BLaER1 treated with 17β-estradiol and CSF1 and Interleukin-3, amounts not matched to agents 10 nM and 100 nM (cell line): Measurements from ENCODE around the gene ORC6.

Source experiments
- H3K27ac ChIP-seq, 11 experiments: shearing (Covaris generic); formaldehyde crosslinking; 2 replicates each; pipeline ENCODE4 v1.8.1; 2022
- H3K27me3 ChIP-seq, 11 experiments: shearing (Covaris generic); formaldehyde crosslinking; 2 replicates each; pipeline ENCODE4 v1.8.1; 2022
- H3K36me3 ChIP-seq, 11 experiments: shearing (Covaris generic); formaldehyde crosslinking; 2 replicates each; pipeline ENCODE4 v1.8.1; 2022
- H3K4me1 ChIP-seq, 10 experiments: shearing (Covaris generic); formaldehyde crosslinking; 2 replicates each; pipeline ENCODE4 v1.8.1; 2022
- H3K4me2 ChIP-seq, 11 experiments: shearing (Covaris generic); formaldehyde crosslinking; 2 replicates each; pipeline ENCODE4 v1.8.1; 2022
- H3K4me3 ChIP-seq, 10 experiments: shearing (Covaris generic); formaldehyde crosslinking; 2 replicates each; pipeline ENCODE4 v1.8.1; 2022
- H3K9ac ChIP-seq, 11 experiments: shearing (Covaris generic); formaldehyde crosslinking; 2 replicates each; pipeline ENCODE4 v1.8.1; 2022
- H3K9me3 ChIP-seq, 11 experiments: shearing (Covaris generic); formaldehyde crosslinking; replicated peaks in 1 of 11; 2 replicates each; pipeline ENCODE4 v1.8.1; 2022
- H4K20me1 ChIP-seq, 11 experiments: shearing (Covaris generic); formaldehyde crosslinking; 2 replicates each; pipeline ENCODE4 v1.8.1; 2022
- Cebpa-rat ChIP-seq, 11 experiments: shearing (Covaris generic); IDR thresholded peaks; 2 replicates each; pipeline ENCODE4 v1.8.1; 2022

Gene ORC6

GRCh38 chr16:46695937-46696336, 6.5 kb downstream of the ORC6 start:
- no peak overlapping the region for H3K27ac ChIP-seq
- H3K4me3 ChIP-seq, result no peak overlapping the region
- no peak overlapping the region for H3K9ac ChIP-seq
- no peaks in the 10 kb centered on the region for H3K9me3 ChIP-seq
- H3K4me2 ChIP-seq, result no peak overlapping the region
- no peak for TF ChIP-seq Cebpa-rat (IDR thresholded peaks at IDR 0.05)
- peaks cover 0 to 30% (median 15%) of the 10 kb centered on the region in 11 experiments; a peak in 17 of 22 replicates for H4K20me1 ChIP-seq
- H3K4me1 ChIP-seq, result peaks cover 11 to 17% (median 17%) of the 10 kb centered on the region in 10 experiments
- peaks cover 13 to 93% (median 82%) of the 10 kb centered on the region in 11 experiments for H3K36me3 ChIP-seq
- no peaks in the 10 kb centered on the region for H3K27me3 ChIP-seq

- no peak for TF ChIP-seq Cebpa-rat (IDR thresholded peaks at IDR 0.05)
- Histone ChIP-seq H3K9me3 (no peaks in the 10 kb centered on the region), H3K27me3 (no peaks in the 10 kb centered on the region), H3K4me2 (no peak overlapping the region), H3K4me1 (peaks cover 1 to 7% (median 6%) of the 10 kb centered on the region in 10 experiments), H3K36me3 (peaks cover 13 to 93% (median 77%) of the 10 kb centered on the region in 11 experiments), H3K27ac (no peak overlapping the region), H3K9ac (no peak overlapping the region), H4K20me1 (peaks cover 0 to 20% (median 5%) of the 10 kb centered on the region in 11 experiments; a peak in 11 of 22 replicates), H3K4me3 (no peak overlapping the region)
Observed at GRCh38 chr16:46696957-46697356, 7.5 kb downstream of the ORC6 start.

- no peak overlapping the region for H3K27ac ChIP-seq
- H4K20me1 ChIP-seq, result peaks cover 0 to 13% (median 0%) of the 10 kb centered on the region in 11 experiments; a peak in 5 of 22 replicates
- no peaks in the 10 kb centered on the region for H3K9me3 ChIP-seq
- H3K9ac ChIP-seq, result no peak overlapping the region
- H3K4me3 ChIP-seq, result no peak overlapping the region
- H3K27me3 ChIP-seq, result no peaks in the 10 kb centered on the region
- H3K4me1 ChIP-seq, result no peaks in the 10 kb centered on the region
- H3K4me2 ChIP-seq, result no peak overlapping the region
- no peak for TF ChIP-seq Cebpa-rat (IDR thresholded peaks at IDR 0.05)
- peaks cover 13 to 82% (median 62%) of the 10 kb centered on the region in 11 experiments for H3K36me3 ChIP-seq
Observed at GRCh38 chr16:46700048-46700447, 10.6 kb downstream of the ORC6 start.

- Histone ChIP-seq H4K20me1 (peaks cover 0 to 6% (median 0%) of the 10 kb centered on the region in 11 experiments; a peak in 3 of 22 replicates), H3K36me3 (peaks cover 10 to 66% (median 47%) of the 10 kb centered on the region in 11 experiments; a peak in 21 of 22 replicates), H3K27me3 (no peaks in the 10 kb centered on the region), H3K9ac (no peak overlapping the region), H3K4me3 (no peak overlapping the region), H3K9me3 (no peaks in the 10 kb centered on the region), H3K4me2 (no peak overlapping the region), H3K27ac (no peak overlapping the region), H3K4me1 (no peaks in the 10 kb centered on the region)
- no peak for TF ChIP-seq Cebpa-rat (IDR thresholded peaks at IDR 0.05)
Observed at GRCh38 chr16:46701615-46702014, 12.2 kb downstream of the ORC6 start.

- H3K9me3 ChIP-seq, result no peaks in the 10 kb centered on the region
- no peak overlapping the region for H3K4me2 ChIP-seq
- no peak overlapping the region for H3K4me3 ChIP-seq
- no peak overlapping the region for H3K9ac ChIP-seq
- H4K20me1 ChIP-seq, result peaks cover 0 to 2% (median 0%) of the 10 kb centered on the region in 11 experiments; a peak in 2 of 22 replicates
- no peaks in the 10 kb centered on the region for H3K27me3 ChIP-seq
- H3K4me1 ChIP-seq, result no peaks in the 10 kb centered on the region
- no peak for TF ChIP-seq Cebpa-rat (IDR thresholded peaks at IDR 0.05)
- H3K27ac ChIP-seq, result no peak overlapping the region
- H3K36me3 ChIP-seq, result peaks cover 6 to 62% (median 43%) of the 10 kb centered on the region in 11 experiments; a peak in 21 of 22 replicates
Observed at GRCh38 chr16:46702030-46702429, 12.6 kb downstream of the ORC6 start.

- Histone ChIP-seq H3K4me1 (peaks cover 0 to 33% (median 4%) of the 10 kb centered on the region in 10 experiments; a peak in 10 of 20 replicates), H3K4me3 (no peak overlapping the region), H3K9me3 (no peaks in the 10 kb centered on the region), H3K27me3 (no peaks in the 10 kb centered on the region), H3K4me2 (no peak overlapping the region), H4K20me1 (no peaks in the 10 kb centered on the region), H3K36me3 (peaks cover 0 to 16% (median 3%) of the 10 kb centered on the region in 11 experiments; a peak in 7 of 22 replicates), H3K27ac (no peak overlapping the region), H3K9ac (no peak overlapping the region)
- no peak for TF ChIP-seq Cebpa-rat (IDR thresholded peaks at IDR 0.05)
Observed at GRCh38 chr16:46706642-46707041, 17.2 kb downstream of the ORC6 start.

GRCh38 chr16:46709469-46710005, 20.1 kb downstream of the ORC6 start:
- no peak for TF ChIP-seq Cebpa-rat (IDR thresholded peaks at IDR 0.05)

GRCh38 chr16:46711106-46712058, 21.9 kb downstream of the ORC6 start:
- no peaks in the 10 kb centered on the region; a peak in 1 of 22 replicates for H3K36me3 ChIP-seq
- H4K20me1 ChIP-seq, result no peaks in the 10 kb centered on the region
- no peak for TF ChIP-seq Cebpa-rat (IDR thresholded peaks at IDR 0.05)
- peaks cover 0 to 65% (median 23%) of the 10 kb centered on the region in 10 experiments; a peak in 14 of 20 replicates for H3K4me1 ChIP-seq
- peaks cover 0 to 7% (median 0%) of the 10 kb centered on the region in 11 experiments; a peak in 1 of 22 replicates for H3K9me3 ChIP-seq
- H3K4me2 ChIP-seq, result peak overlapping the region in 5 of 11 experiments; percentile 82 to 95 (median 85); a peak in 9 of 22 replicates
- peak overlapping the region in 3 of 11 experiments; percentile 21 to 73 (median 59); a peak in 4 of 22 replicates for H3K27ac ChIP-seq
- H3K9ac ChIP-seq, result no peak overlapping the region
- H3K27me3 ChIP-seq, result no peaks in the 10 kb centered on the region
- H3K4me3 ChIP-seq, result no peak overlapping the region

More at GRCh38 chr16:46709469-46710005, 20.1 kb downstream of the ORC6 start:
- Histone ChIP-seq H3K27me3 (no peaks in the 10 kb centered on the region), H3K36me3 (no peaks in the 10 kb centered on the region), H3K27ac (peak overlapping the region in 2 of 11 experiments; percentile 37 to 44; a peak in 5 of 22 replicates), H3K9ac (no peak overlapping the region), H3K4me3 (no peak overlapping the region), H3K4me1 (peaks cover 0 to 62% (median 23%) of the 10 kb centered on the region in 10 experiments; a peak in 14 of 20 replicates), H3K9me3 (no peaks in the 10 kb centered on the region), H3K4me2 (peak overlapping the region in 5 of 11 experiments; percentile 22 to 95 (median 85); a peak in 10 of 22 replicates), H4K20me1 (no peaks in the 10 kb centered on the region)
